Right renal cortex interstitium (tissue), 3 donors: Measurements from ENCODE around the gene SCPEP1. TPM values are rescaled to one million over a fixed set of nuclear protein-coding genes. Genes with fewer than 3 reads are reported as not detected.
"Not testable (repeated sequence)": the region's sequence is repeated elsewhere in the genome, so short reads cannot be mapped to it uniquely, and the experiment has no call there.

Experiments used
- DNase-seq, 3 donors: peaks; one replicate each; pipeline ENCODE4 v3.0.0-alpha.2; 2013; ENCODE audit warnings: low read depth in 3 of 3, low spot score in 2 of 3
- polyA plus RNA-seq, 3 donors: library from polyadenylated mRNA; unstranded; fragments of 120-200 nt; gene quantifications; one replicate each; pipeline ENCODE4 v1.2.1, GENCODE V29; 2013; ENCODE audit not compliant: insufficient read length in 3 of 3

Gene SCPEP1
- polyA plus RNA-seq, 3 donors, result 88.1 to 124 (median 99.5) TPM

GRCh38 chr17:56965241-56965640 lies 12.7 kb upstream of the SCPEP1 start:
- DNase-seq, result not testable (repeated sequence)

GRCh38 chr17:56965681-56966080 lies 12.2 kb upstream of the SCPEP1 start:
- not testable (repeated sequence) for DNase-seq

- DNase-seq, result no peak
These were observed 11.6 kb upstream of the SCPEP1 start for GRCh38 chr17:56966338-56966737.

DNA sequence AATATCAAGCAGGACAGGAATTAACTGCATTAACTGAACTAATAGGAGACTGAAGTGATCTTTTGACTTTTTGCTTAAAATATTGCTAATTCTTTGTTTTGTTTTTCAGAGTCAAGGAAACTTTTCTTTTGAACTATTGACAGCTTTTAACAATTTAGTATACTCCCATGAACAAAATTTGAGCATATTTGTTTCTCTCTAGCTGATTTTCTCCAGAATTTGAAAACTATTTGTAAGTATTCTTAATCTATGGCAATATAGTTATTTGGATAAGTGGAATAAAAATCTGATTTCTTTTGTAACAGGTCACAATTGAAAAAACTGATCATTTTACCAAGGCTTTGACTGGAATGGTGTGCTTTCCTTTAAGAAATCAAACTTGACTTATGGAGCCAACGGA lies 7.0 kb upstream of the SCPEP1 start:
- no peak for DNase-seq

DNA sequence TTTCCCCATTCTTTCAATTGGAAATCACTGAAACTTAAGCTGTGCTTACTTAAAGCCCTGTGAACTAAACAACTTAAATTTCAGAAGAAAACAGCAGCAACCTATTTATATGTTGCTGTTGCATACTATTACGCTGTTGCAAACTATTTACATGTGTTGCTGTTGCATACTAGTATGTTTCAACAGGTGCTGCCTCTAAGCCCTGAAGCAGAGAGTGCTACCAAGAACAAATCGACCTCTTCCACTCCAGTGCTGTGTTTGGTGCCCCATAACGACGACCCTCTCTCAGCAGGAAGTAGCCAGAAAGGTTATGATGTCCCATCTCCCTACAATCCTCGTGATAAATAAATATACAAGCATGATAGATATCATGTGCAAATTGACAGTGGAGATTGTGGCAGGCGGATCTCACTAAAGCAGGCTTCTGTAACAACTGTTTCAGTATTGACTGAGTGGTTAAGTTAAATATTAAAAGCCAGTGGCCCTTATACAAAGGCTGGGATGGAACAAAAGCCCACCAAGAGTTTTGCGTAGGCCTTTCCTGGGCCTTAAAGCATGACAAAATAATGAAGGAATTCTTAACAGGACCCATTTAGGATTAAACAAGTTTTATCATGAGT lies 5.7 kb upstream of the SCPEP1 start:
- no peak for DNase-seq

GRCh38 chr17:56973520-56973919 lies 4.4 kb upstream of the SCPEP1 start:
- no peak for DNase-seq

DNA sequence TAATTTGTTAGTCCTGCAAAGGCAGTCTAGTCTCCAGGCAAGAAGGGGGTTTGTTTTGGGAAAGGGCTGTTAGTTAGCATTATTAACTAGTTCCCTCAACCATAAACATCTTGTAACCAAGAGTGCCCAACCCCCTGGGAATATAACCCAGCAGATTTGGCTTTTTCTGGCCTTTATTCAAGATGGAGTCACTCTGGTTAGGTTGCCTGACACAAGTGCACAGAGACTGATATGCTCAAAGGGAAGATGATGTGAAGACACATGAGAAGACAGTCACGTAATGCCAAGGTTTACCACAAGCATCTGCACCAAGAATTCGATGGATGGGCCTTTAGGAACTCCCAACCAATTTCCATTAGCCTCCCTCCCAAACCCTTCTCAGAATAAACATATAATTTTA lies 3.9 kb upstream of the SCPEP1 start:
- DNase-seq, result no peak

- no peak for DNase-seq
These were observed 2.3 kb upstream of the SCPEP1 start for GRCh38 chr17:56975656-56976055.

GRCh38 chr17:56976941-56977608 lies 856 bp upstream of the SCPEP1 start:
- DNase-seq, result no peak

- no peak for DNase-seq
These were observed 635 bp downstream of the SCPEP1 start for GRCh38 chr17:56978441-56979090.

DNA sequence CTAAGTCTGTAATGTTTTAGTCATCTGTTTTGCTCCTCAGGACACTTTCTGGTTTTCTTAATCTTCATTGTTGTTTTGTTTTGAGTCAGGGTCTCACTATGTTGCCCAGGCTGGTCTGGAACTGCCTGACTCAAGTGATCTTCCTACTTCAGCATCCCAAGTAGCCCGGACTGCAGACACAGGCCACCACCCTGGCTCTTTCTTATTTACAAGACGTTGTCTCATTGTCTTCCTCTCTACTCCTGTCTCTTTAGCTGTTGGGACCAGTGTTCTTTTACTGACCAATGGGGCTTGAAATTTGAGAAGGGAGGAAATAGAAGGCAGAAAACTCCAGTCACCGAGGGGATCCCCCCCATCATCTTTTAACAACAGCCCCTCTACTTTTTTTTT lies 1.2 kb downstream of the SCPEP1 start:
- DNase-seq, result no peak

DNA sequence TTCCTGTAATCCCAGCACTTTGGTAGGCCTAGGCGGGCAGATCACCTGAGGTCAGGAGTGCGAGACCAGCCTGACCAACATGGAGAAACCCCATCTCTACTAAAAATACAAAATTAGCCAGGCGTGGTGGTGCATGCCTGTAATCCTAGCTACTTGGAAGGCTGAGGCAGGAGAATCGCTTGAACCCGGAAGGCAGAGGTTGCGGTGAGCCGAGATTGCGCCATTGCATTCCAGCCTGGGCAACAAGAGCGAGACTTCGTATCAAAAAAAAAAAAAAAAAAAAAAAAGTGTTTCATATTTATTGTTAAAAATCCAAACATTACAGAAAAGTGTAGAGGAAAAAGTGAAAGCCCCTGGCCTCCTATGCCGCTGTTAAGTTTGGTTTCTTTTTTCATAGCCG lies 2.6 kb downstream of the SCPEP1 start:
- DNase-seq, result not testable (repeated sequence)

GRCh38 chr17:56982312-56982711 lies 4.4 kb downstream of the SCPEP1 start:
- no peak for DNase-seq

- no peak for DNase-seq
These were observed 5.4 kb downstream of the SCPEP1 start for GRCh38 chr17:56983366-56983765.

DNA sequence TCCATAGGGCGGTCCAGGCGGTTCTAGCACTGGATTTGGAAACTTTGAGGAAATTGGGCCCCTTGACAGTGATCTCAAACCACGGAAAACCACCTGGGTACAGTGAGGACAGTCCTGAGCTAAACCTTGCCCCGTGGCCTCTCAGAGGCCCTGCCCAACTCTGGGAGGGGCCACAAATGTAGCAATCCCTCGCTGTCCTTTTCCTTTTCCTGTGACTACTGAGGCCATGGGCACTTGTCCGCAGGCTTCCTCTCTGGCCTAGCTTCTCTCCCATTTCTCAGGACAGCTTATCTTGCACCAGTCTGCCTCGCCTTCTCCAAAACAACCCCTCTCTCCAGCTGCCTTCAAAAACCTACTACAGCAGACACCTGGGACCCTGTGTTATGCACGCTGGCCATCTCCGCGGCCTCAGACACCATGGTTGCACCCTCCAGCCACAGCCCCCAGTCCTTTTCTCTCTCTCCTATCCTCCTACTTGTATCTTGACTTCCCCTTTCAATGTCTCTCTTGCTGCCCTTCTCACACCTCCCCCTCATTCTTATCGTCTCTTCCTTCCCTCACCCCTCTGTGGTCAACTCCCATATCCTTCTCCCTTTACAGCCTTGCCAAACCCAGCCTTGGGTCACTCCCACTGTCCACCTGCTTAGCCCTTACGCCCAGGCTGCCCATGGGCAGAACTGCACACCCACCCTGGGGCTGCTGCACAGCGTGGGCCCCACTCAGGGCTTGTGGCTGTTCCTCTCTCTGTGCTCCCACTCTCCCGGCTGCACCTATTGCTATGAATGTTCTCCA lies 7.6 kb downstream of the SCPEP1 start:
- no peak for DNase-seq

GRCh38 chr17:56987283-56987834 lies 9.4 kb downstream of the SCPEP1 start:
- DNase-seq, result no peak

DNA sequence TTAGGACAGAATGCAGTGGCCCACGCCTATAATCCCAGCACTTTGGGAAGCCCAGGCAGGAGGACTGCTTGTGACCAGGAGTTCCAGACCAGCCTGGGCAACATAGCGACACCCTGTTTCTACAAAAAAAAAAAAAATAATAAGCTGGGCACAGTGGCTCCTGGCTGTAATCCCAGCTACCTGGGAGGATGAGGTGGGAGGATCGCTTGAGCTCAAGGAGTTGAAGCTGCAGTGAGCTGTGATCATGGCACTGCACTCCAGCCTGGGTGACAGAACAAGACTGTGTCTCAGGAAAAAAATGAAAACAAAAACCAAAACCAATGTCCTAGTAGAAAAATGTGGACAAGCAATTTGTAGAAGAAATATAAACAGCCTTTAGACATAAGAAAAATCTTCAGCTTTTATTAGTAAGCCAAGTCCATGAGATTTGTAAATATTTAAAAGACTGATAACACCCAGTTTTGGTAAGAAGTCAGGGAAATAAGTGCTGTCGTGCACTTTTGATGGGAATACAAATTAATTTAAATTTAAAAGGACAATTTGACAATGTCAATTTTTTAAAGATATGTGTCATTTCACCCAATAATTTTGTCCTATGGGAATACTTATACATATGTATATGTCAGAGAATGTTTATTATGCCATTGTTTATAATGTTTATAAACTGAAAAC lies 11.1 kb downstream of the SCPEP1 start:
- no peak for DNase-seq

GRCh38 chr17:56992364-56992763 lies 14.4 kb downstream of the SCPEP1 start:
- DNase-seq, result no peak

DNA sequence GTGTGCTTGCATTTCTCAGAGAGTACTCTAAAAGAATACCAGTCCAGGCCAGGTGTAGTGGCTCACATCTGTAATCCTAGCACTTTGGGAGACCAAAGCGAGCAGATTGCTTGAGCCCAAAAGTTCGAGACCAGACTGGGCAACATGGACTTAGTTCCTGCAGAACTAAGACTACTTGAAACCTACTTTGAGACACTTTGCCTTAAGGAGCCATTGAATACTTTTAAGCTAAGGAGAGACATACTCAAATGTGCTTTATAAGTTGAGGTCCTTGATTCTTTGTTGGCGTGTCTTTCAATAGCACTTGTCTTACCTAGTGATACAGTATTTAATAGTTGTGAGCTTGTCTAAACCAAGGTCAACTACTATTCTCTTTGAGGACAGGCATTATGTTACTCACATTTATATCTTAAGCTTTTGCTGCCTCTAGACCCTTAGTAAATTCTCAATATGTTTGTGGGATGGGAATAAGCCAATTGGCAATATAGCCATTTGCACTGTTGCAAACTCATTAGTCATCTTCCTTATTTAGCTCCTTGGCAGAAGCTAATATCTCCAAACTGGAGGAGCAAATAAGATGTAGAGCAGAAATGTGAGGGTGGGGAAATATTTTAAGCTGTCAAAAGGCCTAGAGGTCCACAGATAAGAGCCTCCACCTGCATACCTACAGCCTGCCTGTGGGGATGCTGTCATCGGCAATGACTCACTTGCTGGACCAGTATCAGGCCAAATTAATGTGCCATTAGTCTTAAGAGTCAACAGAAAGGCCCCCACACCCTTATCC lies 16.3 kb downstream of the SCPEP1 start:
- no peak for DNase-seq

DNA sequence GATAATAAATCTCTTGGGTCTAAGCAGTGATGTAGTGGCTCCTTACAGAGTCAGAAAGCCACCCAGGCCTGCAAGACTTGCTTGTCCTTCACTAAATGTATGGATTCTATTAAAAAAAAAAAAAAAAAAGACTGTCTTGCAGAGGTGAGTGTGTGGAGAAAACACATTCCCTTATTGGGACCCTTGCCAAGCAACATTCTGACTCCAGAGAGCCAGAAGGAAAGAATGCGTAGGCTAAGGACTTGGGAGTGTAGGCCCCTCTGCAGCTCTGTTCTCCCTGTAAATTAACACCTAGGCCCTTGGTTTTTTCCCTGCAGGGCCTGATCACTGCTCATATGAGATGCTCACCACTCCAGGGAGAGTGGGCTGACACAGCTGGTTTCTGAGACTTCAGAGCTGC lies 17.8 kb downstream of the SCPEP1 start:
- no peak for DNase-seq
